M059J (cell line): ENCODE results near the gene NTF3. TPM values are rescaled to one million over a fixed set of nuclear protein-coding genes. Genes with fewer than 3 reads are reported as not detected.
"Not testable (repeated sequence)": the region's sequence is repeated elsewhere in the genome, so short reads cannot be mapped to it uniquely, and the experiment has no call there.

Experiments
- DNase-seq: peaks from one replicate; pipeline ENCODE4 v3.0.0-alpha.2; 2012; ENCODE audit warnings: low read depth
- total RNA-seq: library from RNA; depleted of rRNA; stranded (reverse); fragments of >200 nt; shearing (Covaris generic); gene quantifications from 2 replicates; pipeline ENCODE4 v1.2.3, GENCODE V29; 2014

The NTF3 gene
- total RNA-seq, 1 experiment from 2014 or later: 1.7 TPM

DNA sequence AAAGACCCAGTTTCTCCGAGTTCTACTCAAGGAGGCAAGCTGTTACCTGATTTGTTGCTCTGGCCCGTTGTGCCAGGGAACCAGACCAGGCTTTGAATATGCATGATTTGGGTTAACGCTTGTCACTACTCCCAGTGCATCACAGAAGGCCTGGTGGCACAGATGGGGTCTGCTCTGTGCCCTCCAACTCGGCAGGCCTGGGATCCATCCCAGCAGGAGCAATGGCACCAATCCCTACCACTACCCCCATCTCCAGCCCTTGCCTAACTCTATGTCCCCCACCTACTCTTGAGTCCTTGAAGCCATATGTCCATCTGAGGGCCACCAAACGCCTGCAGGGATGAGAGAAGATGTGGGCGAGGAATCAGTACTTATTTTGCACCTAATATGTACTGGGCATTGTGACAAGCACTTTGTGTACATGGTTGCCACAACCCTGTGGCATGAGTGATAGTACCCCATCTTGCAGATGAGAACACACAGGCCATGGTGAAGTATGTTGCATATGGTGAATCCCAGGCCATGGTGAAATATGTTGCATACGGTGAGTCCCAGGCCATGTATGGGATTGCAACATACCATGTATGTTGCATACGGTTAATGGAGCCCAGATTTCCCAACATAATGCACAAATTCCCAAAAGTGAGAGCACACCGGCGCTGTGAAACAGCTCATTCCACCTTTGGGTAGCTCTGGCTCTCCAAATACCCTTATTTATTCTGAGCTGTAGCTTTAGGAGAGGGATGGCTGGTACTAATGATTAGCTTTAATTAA is 102.7 kb downstream of the NTF3 start:
- DNase-seq: no peak

DNA sequence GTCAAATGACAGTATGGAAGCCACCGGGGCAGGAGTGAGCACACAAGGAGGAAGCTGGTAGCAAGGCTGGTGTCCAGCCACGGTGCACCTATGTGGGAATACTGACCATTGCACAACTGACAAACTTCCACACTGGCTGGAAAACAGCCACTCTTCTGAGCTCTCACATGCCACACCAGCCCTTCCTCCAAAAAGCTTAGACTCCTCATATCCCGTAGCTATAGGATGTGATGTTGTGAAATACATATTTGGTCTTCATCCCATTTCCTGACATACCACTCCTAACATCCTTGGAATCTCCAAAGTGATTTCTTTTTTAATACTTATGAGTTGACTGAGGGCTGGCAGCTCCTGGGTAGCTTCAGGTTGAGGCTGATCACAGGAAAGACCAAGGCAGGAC is 103.6 kb downstream of the NTF3 start:
- DNase-seq: no peak

DNA sequence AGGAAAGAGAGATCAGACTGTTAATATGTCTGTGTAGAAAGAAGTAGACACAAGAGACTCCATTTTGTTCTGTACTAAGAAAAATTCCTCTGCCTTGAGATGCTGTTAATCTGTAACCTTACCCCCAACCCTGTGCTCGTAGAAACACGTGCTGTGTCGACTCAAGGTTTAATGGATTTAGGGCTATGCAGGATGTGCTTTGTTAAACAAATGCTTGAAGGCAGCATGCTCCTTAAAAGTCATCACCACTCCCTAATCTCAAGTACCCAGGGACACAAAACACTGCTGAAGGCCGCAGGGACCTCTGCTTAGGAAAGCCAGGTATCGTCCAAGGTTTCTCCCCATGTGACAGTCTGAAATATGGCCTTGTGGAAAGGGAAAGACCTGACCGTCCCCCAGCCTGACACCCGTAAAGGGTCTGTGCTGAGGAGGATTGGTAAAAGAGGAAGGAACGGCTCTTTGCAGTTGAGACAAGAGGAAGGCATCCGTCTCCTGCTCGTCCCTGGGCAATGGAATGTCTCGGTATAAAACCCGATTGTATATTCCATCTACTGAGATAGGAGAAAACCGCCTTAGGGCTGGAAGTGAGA is 105.2 kb downstream of the NTF3 start:
- DNase-seq: not testable (repeated sequence)

DNA sequence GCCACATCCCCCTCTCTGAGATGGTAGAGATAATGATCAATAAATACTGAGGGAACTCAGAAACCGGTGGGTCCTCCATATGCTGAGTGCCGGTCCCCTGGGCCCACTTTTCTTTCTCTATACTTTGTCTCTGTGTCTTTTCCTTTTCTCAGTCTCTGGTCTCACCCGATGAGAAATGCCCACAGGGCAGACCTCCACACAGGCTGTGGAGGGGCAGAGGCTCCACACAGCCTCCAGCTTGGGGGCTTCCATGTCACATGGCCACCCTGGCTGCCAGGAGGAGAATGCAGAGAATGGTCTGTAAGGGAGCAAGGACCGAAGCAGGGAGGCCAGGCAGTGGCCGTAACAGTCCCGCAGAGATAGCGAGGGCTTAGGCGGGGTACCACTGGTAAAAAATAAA is 105.9 kb downstream of the NTF3 start:
- no peak for DNase-seq
